Vagina (tissue), 2 donors: ENCODE data around the gene FOXS1. TPM values are rescaled to one million over a fixed set of nuclear protein-coding genes. Genes with fewer than 3 reads are reported as not detected.

Source experiments
- DNase-seq, 2 donors: peaks; one replicate each; pipeline ENCODE4 v3.0.0-alpha.2; 2017; ENCODE audit errors: extremely low spot score in 2 of 2
- H3K27ac ChIP-seq: fragments of 200-600 bp; sonication (generic); one replicate; pipeline ENCODE4 v1.5.1; 2019
- H3K27me3 ChIP-seq: fragments of 200-600 bp; sonication (generic); one replicate; pipeline ENCODE4 v1.5.1; 2019
- H3K36me3 ChIP-seq, 2 donors: fragments of 200-600 bp; sonication (generic); one replicate each; pipeline ENCODE4 v1.5.1; 2017 to 2019
- H3K4me1 ChIP-seq: fragments of 200-600 bp; sonication (generic); one replicate; pipeline ENCODE4 v1.5.1; 2019
- H3K4me3 ChIP-seq, 2 donors: fragments of 200-600 bp; sonication (generic); 1 replicate in 1 of 2; 2 replicates in 1 of 2; pipeline ENCODE4 v1.5.1; 2016 to 2019
- H3K9me3 ChIP-seq: fragments of 200-600 bp; sonication (generic); one replicate; pipeline ENCODE4 v1.5.1; 2019
- CTCF ChIP-seq, 3 experiments: fragments of 450-650 bp in 2 of 3; fragments of 200-600 bp in 1 of 3; sonication (generic) in 1 of 3; IDR thresholded peaks; one replicate each; pipeline ENCODE4 v1.5.1; 2017 to 2019; ENCODE audit warnings: antibody characterized with exemption in 3 of 3, mild to moderate bottlenecking in 2 of 3, moderate library complexity in 2 of 3
- POLR2A ChIP-seq, 2 donors: fragments of 450-650 bp; IDR thresholded peaks; one replicate each; pipeline ENCODE4 v1.6.1; 2017; ENCODE audit warnings: antibody characterized with exemption in 2 of 2, mild to moderate bottlenecking in 2 of 2, moderate library complexity in 2 of 2
- POLR2AphosphoS5 ChIP-seq, 2 donors: sonication (generic); formaldehyde crosslinking; IDR thresholded peaks; one replicate each; pipeline ENCODE4 v1.9.0; 2017; ENCODE audit warnings: antibody characterized with exemption in 2 of 2, mild to moderate bottlenecking in 2 of 2, low read depth in 1 of 2; ENCODE audit not compliant: insufficient read depth in 1 of 2
- intact Hi-C: fragments of 100-400 bp; cut with DNase I; formaldehyde crosslinking; loops from one replicate; pipeline ENCODE4 v1.15.1; 2023
- total RNA-seq: library from RNA; depleted of rRNA; stranded (reverse); fragments of >200 nt; gene quantifications from one replicate; pipeline ENCODE4 v1.2.3, GENCODE V29; 2016

FOXS1 gene
- total RNA-seq, 1 donor from 2014 or later: not detected

GRCh38 chr20:31821427-31821826, 24.0 kb downstream of the FOXS1 start:
- no peak for DNase-seq
- Histone ChIP-seq H3K4me3 (no peak overlapping the region), H3K4me1 (peaks cover 13% of the 10 kb centered on the region), H3K9me3 (no peaks in the 10 kb centered on the region), H3K36me3 (no peaks in the 10 kb centered on the region), H3K27me3 (no peaks in the 10 kb centered on the region), H3K27ac (no peak overlapping the region)
- no peak for TF ChIP-seq POLR2A (IDR thresholded peaks at IDR 0.05)
- no peak for TF ChIP-seq POLR2AphosphoS5 (IDR thresholded peaks at IDR 0.05; ENCODE audit: insufficient read depth in 1 of 2, low read depth in 1 of 2)
- no peak for TF ChIP-seq CTCF (IDR thresholded peaks at IDR 0.05)
- intact Hi-C loops: loop anchor here (10.0 kb wide), 1 partner anchor 213 kb away; no protein-coding TSS in a partner anchor

- H3K9me3 ChIP-seq: no peaks in the 10 kb centered on the region
- H3K27me3 ChIP-seq: no peaks in the 10 kb centered on the region
- no peak overlapping the region for H3K27ac ChIP-seq
- intact Hi-C loops: loop anchor here (10.0 kb wide), 1 partner anchor 215 kb away; no protein-coding TSS in a partner anchor
- no peak for DNase-seq
- H3K4me1 ChIP-seq: peaks cover 13% of the 10 kb centered on the region
- no peak overlapping the region for H3K4me3 ChIP-seq
- no peak for TF ChIP-seq CTCF (IDR thresholded peaks at IDR 0.05)
- no peak for TF ChIP-seq POLR2A (IDR thresholded peaks at IDR 0.05)
- no peak for TF ChIP-seq POLR2AphosphoS5 (IDR thresholded peaks at IDR 0.05; ENCODE audit: insufficient read depth in 1 of 2, low read depth in 1 of 2)
- H3K36me3 ChIP-seq: no peaks in the 10 kb centered on the region
Observed at GRCh38 chr20:31820228-31820627, 25.2 kb downstream of the FOXS1 start.

- intact Hi-C loops: no loop called here
- TF ChIP-seq CTCF (IDR thresholded peaks at IDR 0.05) (no peak), POLR2AphosphoS5 (IDR thresholded peaks at IDR 0.05; ENCODE audit: insufficient read depth in 1 of 2, low read depth in 1 of 2) (no peak), POLR2A (IDR thresholded peaks at IDR 0.05) (no peak)
Observed at GRCh38 chr20:31819083-31819784, 26.2 kb downstream of the FOXS1 start, which contains the start of gene MYLK2. TSS of gene MYLK2 (plus strand) at chr20:31819356. CDS start at chr20:31819581, 225 bp downstream.

GRCh38 chr20:31818376-31818908, 27.0 kb downstream of the FOXS1 start:
- intact Hi-C loops: no loop called here
- Histone ChIP-seq H3K9me3 (no peaks in the 10 kb centered on the region), H3K27me3 (no peaks in the 10 kb centered on the region), H3K27ac (no peak overlapping the region), H3K36me3 (no peaks in the 10 kb centered on the region), H3K4me1 (peaks cover 12% of the 10 kb centered on the region), H3K4me3 (no peak overlapping the region)
- TF ChIP-seq POLR2AphosphoS5 (IDR thresholded peaks at IDR 0.05; ENCODE audit: insufficient read depth in 1 of 2, low read depth in 1 of 2) (no peak), CTCF (IDR thresholded peaks at IDR 0.05) (no peak), POLR2A (IDR thresholded peaks at IDR 0.05) (no peak)
- DNase-seq: no peak

More at GRCh38 chr20:31819083-31819784, 26.2 kb downstream of the FOXS1 start, which contains the start of gene MYLK2:
- Histone ChIP-seq H3K4me1 (peaks cover 13% of the 10 kb centered on the region), H3K9me3 (no peaks in the 10 kb centered on the region), H3K27ac (no peak within 1 kb of the TSS), H3K27me3 (no peaks in the 10 kb centered on the region), H3K4me3 (no peak within 1 kb of the TSS), H3K36me3 (no peaks in the 10 kb centered on the region)
- no peak for DNase-seq

- Histone ChIP-seq H3K4me3 (no peak overlapping the region), H3K36me3 (no peaks in the 10 kb centered on the region), H3K27me3 (no peaks in the 10 kb centered on the region), H3K9me3 (no peaks in the 10 kb centered on the region), H3K4me1 (peaks cover 2% of the 10 kb centered on the region), H3K27ac (no peak overlapping the region)
- intact Hi-C loops: no loop called here
- TF ChIP-seq POLR2AphosphoS5 (IDR thresholded peaks at IDR 0.05; ENCODE audit: insufficient read depth in 1 of 2, low read depth in 1 of 2) (no peak), CTCF (IDR thresholded peaks at IDR 0.05) (no peak), POLR2A (IDR thresholded peaks at IDR 0.05) (no peak)
- DNase-seq: no peak
Observed at GRCh38 chr20:31817461-31817860, 27.9 kb downstream of the FOXS1 start.
